NCI-H524 (cell line): ENCODE data around the gene ZNF518A.

ENCODE experiments used
- DNase-seq, 2 experiments: peaks; one replicate each; lab custom pipeline; 2025; lab: John Stamatoyannopoulos, UW

The ZNF518A gene, protein sequence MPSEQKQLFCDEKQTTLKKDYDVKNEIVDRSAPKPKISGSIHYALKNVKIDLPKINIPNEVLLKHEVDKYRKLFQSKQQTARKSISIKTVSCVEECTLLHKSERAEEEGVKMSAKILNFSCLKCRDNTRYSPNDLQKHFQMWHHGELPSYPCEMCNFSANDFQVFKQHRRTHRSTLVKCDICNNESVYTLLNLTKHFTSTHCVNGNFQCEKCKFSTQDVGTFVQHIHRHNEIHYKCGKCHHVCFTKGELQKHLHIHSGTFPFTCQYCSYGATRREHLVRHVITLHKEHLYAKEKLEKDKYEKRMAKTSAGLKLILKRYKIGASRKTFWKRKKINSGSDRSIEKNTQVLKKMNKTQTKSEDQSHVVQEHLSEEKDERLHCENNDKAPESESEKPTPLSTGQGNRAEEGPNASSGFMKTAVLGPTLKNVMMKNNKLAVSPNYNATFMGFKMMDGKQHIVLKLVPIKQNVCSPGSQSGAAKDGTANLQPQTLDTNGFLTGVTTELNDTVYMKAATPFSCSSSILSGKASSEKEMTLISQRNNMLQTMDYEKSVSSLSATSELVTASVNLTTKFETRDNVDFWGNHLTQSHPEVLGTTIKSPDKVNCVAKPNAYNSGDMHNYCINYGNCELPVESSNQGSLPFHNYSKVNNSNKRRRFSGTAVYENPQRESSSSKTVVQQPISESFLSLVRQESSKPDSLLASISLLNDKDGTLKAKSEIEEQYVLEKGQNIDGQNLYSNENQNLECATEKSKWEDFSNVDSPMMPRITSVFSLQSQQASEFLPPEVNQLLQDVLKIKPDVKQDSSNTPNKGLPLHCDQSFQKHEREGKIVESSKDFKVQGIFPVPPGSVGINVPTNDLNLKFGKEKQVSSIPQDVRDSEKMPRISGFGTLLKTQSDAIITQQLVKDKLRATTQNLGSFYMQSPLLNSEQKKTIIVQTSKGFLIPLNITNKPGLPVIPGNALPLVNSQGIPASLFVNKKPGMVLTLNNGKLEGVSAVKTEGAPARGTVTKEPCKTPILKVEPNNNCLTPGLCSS (N-terminal part only)

DNA sequence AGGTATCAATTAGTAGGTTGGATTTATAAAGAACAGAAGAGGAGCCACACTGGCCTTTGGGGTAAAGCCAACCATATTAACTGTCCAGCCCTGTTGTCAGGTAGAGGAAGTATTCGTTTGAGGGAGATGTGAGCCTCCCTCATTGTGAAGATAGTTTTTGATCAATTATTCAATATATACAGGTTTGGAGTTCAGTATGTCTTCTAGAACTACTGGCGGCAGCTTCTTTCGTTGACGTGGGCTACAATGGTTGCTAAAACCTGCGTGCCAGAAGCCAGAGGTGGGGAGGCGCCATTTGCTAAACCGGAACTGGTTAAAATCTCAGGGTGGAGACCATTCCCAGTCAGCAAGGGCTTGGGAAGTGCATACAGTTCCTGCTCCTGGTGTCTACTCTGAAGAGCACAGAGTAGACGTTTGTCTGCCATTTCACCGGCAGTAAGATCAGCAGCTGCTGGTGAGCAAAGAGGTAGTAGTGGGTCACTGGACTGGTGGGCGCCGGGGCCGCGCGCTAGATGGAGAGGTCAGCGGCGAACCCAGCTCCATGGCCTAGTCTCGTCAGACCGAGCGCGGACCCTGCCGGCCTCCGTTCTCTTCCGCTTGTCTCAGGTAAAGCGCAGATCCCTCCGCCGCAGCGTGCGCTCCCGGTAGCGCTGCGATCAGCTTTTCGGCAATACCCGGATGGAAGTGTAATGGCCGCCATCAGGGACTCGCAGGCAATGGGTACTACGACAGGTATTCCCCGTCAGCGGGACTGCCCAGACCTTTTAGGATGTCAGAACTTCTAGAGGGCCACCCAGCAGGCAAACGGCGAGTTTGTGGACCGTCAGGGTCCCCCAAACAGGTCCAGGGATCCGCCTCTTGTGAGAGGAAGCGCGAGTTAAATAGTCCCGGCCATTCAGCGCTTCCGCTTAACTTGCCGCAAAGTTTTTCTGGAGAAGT, at the start of gene ZNF518A:
Gene ZNF518A, plus strand, starts transcription at position 911 of the 939 bp plus-strand sequence. CDS start 26,026 bp downstream, outside the sequence.
- peak; percentile 56 to 85 for DNase-seq

DNA sequence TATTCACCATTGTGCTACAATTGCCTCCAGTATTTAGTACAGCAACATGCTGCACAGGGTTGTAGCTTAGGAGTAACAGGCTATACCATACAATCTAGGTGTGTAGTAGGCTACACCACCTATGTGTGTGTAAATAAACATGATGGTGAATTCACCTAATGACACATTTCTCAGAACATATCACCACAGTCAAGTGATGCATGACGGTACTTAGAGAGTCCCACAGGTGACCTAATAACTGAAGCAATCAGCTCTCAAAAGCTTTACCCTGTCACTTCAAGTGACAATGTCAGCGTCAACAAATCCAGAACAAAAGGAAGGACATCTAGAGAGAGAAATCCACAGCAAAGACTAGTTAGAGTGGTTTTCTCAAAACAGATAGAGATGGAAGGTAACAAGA, 47.9 kb upstream of the ZNF518A start:
- no peak for DNase-seq

DNA sequence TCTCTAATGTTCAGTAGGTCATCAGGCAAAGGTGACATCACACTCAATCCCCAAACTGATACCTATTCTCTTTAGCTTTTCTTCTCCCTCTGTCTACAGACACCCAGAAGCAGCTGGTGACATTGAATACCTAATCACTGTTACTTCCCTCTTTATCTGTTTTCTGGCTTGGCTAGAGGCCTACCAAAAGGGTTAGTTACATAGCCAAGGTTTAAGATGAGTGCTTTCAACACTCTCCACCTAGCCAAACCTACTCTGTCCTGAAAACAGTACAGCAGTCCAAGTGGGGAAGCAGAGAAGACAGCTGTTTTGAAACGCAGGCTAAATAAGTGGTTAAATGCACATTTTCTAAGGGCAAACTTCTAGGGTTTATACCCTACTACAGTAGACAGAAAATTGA, 47.3 kb upstream of the ZNF518A start:
- DNase-seq: no peak

DNA sequence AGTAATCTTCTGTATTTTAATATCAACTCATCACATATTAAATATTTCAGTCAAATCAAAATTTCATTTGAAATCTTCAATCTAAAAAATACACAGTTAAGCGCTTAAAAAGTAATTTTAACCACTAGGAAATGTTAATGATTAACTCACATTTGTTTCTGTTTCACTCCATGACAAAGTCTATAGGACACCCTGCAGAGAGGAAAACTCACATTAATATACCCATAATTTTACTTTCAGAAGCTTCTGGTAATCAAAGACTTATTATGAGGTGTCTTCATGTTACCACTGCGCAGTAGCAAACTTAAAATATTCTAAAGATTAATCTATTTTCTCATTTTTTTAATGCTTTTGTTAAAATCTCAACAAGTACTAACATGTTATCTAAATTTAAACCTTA, 41.0 kb upstream of the ZNF518A start:
- no peak for DNase-seq

DNA sequence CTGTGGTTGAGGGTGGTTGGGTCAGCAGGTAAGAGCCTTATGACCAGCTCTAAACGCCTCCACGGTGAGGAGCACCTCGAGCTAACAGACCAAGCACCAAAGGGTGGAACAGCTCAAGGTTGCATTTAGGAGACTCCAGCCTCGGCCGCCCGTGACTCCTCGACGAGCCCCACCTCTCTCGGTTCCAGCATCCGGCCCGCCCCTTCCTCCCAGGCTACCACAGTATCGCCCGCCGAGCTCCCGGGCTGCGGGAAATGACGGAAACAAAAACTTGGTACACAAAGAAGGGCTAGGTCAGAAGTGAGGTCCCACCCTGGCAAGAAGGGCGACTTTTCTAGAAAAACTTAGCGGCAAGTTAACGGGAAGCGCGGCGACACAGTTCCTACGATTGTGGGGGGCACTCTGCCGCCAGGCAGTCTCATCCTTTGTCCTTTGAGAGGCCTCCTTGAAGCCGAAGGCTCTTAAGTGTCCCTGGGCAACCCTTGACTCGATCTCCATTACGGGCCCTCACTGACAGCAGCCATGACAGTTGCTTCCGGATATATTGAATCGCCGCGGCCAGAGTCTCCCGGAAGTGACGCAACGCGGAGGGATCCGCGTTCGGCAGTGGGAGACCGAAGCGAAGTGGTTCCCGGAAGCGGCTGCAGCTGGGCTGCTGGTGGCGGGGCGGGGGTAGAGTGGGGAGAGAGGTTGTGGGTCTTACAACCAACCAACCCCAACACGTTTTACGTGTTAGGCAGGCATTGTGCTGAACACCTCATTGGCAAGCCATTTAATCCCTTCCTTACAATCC, 40.2 kb upstream of the ZNF518A start:
- peak; percentile 55 to 88 for DNase-seq

DNA sequence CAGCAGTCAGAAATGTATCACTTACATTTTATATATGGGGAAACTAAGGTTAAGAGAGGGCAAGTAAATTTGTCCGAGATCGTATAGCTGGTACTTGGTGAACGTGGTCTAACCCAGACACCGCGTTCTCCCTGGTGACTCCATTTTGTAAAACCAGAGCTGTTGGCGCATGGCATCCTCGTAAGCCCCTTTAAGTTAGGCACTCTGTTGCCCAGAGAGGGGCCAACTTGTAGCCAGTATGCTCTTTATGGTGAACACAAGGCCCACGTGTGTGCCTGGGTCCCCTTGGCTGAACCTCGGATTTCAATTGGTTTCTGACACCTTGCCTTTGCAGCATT, 39.7 kb upstream of the ZNF518A start:
- DNase-seq: no peak

DNA sequence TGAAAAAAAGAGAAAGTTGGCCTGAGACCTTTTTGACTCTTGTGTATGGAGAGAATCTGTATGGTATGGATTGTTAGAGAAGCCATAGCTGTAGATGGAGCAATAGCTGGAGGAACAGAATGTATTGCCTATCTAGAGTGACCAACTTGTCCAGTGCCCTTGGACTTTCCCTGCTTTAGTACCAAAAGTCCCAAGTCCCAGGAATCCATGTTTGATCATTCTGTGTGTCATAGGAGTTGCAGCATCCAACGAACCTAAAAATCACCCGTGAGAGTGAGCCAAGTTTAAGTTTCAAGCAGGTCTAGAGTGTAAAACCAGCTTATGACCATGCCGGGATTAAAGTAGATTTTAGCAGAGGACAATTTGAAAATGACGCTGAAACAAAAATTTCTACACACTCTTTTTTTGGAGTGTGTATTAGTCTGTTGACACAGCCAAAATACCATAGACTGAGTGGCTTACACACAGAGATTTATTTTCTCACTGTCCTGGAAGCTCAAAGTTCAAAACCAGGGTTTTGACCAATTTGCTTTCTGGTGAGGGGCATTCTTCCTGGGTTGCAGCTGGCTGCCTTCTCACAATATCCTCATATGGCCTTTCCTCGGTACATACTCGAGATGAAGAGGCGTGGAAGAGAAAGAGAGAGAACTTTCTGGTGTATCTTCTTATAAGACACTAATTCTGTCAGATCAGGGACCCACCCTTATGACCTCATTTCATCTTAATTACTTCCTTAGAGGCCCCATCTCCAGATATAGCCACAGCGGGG, 36.9 kb upstream of the ZNF518A start:
- DNase-seq: no peak

DNA sequence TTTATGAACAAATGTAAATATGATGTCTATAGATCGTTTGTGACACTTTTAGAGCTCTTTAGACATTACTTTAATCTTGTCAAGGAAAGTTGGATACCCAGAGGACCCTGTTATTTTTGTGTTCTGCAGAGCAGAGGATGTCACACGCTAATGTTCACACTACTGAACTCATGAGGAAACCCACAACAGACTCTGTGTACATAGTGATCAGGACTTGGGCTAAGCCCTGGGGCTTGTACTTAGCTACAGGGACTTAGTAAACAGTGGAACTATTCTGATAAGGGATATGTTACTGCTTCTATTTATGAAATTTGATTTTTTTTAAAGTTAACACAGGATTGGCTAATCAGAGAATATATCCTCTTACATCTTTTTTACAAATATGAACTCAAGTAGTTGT, 36.1 kb upstream of the ZNF518A start:
- no peak for DNase-seq

DNA sequence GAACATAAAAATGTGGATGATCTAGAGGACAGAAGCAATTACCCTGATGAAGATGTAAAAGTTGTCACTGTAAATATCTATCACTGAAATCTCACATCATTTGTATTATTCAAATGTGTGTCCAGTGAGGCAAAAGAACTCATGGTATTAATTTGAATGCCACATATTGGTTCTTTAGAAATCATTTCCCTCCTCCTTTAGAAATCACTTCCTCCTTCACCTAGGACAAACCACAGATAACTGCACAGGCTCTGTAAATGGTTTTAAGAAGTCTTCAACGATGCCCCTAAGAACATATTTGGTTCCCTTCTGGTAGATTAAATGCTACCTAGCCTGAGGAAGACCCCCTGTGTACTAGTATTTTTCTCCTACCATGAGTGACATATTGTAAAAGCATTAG, 33.1 kb upstream of the ZNF518A start:
- DNase-seq: no peak

DNA sequence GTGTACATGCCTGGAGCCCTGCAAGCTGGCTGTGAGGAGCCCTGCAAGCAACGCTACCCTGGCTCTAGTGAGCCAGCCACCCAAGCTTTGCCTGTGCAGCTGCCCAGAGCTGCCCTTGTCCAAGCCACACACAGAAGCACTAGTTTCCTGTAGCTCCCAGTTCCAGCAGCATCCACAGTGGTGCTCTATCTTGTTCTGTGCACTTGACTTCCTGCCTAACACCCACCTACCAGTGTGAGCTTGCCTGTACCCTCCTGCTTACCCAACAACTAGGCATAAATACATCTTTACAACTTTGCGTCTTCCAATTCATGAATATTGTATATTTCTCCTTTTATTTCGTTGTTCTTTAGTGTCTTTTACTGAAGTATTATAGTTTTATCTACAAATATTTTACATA, 32.2 kb upstream of the ZNF518A start:
- DNase-seq: no peak

DNA sequence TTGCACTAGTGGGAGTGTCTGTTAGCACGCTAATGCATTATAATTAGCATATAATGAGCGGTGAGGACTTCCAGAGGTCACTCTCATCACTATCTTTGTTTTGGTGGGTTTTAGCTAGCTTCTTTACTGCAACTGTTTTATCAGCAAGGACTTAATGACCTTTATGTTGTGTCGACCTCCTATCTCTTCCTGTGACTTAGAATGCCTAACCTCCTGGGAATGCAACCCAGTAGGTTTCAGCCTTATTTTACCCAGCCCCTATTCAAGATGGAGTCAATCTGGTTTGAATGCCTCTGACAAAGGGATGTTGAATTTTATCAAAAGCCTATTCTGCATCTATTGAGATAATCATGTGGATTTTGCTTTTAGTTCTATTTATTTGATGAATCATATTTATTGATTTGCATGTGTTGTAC, 22.5 kb upstream of the ZNF518A start:
- no peak for DNase-seq

DNA sequence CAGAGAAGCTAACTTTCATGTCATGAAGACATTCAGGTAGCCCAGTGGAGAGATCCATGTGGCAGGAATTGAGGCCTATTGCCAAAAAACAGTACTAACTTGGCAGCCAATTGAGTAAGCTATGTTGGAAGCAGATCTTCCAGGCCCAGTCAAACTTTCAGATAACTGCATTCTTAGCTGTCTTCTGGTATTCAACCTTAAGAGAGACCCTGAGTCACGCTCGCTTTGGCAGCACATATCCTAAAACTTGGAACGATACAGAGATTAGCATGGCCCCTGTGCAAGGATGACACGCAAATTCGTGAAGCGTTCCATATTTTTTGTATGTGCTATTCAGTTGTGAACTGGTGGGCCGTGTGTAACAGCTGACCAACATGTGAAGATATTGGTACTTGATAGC, 17.6 kb upstream of the ZNF518A start:
- DNase-seq: no peak

DNA sequence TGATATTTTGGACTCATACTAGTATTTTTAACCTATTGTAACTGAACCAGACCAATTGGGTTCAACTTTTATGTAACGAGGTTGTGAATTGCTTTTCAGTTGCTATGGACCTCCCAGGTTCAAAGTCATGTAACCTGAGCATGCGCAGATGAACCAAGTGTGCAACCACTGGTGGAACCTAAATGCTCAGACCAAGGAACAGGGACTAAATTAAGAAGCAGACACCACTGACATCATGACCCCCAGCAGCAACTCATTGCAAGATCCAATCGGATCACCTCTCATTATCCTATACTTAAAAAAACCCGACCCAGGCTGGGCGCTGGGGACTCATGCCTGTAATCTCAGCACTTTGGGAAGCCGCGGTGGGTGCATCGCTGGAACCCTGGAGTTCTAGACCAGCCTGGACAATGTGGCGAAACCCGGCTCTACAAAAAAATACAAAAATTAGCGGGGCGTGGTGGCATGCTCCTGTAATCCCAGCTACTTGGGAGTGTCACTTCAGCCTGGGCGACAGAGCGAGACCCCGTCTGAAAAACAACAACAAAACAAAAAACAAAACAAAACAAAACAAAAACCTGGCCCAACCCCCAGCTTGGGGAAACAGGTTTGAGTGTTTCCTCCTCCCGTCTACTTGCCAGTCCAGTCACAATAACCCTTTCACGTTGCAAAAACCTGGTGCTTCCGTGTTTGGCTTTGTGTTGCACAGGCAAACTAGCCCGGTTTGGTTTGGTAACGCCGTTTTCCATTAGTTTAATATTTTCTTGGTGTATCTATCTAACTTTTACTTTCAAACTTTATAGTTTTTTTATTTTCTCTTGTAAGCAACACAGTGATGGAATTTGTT, 11.3 kb upstream of the ZNF518A start:
- DNase-seq: peak; percentile 77 to 83

DNA sequence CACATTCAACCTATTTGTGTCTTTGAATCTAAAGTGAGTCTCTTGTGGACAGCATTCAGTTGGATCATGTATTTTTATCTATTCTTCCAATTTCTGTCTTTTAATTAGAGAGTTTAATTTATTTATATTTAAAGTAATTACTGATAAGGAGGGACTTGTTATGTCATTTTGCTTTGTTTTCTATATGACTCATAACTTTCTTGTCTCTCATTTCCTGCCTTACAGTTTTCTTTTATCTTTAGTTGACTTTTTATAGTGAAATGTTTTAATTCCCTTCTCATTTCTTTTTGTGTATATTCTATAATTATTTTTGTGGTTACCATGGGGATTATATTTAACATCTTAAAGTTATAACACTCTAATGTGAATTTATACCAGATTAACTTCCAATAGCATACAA, 7.3 kb upstream of the ZNF518A start:
- no peak for DNase-seq

DNA sequence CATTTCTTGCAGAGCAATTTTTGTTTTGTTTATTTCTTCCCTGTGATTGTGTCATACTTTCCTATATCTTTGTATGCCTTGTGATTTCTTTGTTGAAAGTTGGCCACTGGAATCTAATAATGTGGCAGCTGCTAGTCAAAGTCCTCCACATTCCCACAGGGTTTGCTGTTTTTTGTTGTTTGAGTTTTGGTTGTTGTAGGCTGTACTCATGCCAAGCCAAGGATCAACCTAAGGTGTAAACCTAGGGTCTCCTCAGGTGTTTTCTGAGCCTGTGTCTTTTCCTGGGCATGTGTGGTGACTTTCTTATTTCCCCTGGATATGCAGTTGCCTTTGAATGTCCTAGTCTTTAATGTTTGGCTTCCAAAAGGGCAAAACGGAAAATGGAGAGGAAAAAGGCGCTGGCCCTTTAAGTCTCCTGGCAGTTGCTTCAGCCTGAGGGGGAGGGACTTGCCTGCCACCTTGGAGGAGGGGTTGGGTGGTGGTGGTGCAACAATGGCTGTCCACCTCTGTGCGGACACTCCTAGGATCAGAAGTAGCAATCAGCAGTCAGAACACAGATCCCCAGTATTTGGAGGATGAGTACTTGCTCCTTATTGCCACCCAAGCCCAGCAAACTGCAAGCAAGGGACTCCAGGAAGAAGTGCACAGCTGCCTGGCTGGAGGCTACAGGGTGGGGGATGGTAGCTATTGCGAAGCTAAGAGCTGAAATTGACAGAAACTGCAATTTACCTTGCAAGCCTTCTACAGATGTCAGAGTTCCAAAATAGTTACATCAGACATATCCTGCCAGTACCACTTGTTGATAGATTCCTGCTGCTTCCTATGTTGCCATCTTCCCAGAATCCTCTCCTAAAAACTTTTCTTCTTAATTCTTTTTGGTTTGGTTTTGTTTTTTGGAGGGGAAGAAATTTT, 5.6 kb upstream of the ZNF518A start:
- DNase-seq: no peak

DNA sequence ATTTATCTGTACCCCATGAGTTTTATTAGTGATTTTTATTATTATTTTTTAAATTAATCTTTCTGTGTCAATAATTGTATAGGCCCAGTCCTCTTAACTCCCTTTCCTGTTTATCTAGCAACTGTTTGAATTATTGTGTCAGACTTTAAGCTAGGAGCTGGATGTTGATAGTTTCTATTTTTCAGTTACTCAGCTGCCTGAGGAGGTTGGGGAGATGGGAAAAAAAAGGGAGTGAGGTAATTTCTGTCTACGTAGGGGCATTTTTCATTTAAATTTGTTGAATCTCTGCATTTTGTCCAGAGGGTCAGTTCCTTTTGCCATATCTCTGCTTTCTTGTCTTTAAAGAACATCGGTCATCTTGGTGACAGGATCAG, 5.0 kb upstream of the ZNF518A start:
- DNase-seq: no peak

DNA sequence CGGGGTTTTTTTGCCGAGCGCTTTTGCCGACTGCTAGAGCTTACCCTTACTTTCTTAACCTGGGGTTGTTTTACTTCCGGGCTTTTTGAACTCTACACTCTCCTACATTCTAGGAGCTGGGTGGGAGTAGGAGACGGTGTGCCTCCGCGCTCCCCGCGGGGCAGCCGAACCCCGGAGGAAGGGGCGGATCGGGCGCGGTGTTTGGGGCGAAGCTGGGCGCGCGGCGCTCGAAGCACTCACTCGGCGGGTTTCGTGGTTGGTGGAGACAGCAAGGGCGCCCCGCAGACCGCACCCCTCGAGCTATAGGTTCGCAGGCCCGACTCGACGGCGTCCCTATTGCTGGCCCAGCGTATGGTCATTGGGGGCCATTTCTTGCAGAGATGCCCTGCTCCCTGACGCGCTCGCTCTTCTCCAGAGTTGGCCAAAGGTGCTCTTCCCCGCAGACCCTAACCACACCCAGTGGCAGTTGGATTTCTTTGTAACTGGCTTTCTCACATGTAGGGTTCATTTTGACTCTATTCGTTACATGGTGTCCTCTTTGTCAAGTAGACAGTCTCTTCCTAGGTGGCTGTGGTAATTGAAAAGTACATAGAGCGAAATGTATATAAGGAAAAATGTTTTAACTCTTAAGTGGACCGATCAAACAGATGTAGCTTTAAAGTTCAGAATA, 364 bp downstream of the ZNF518A start:
- peak; percentile 45 to 76 for DNase-seq

DNA sequence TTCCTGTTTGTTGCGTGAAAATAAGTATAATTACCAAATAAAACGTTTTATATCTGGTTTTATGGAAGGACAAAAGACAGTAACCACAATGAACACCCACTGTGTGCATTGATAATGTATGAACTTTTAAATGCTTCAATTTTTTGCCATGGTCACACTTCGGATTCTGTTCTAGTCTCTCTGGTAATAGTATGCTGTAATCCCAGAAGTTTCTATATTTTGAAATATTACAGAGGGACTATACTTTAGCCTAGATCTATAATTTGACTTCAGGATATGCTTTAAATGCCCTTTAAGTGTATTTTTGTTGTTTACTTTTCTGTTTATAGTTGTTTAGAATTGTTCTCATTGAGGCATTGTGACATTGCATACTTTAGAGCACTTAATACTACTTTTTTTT, 1.5 kb downstream of the ZNF518A start:
- no peak for DNase-seq
